ENCODE data around the gene FUBP3. TPM values are rescaled to one million over a fixed set of nuclear protein-coding genes. Genes with fewer than 3 reads are reported as not detected.

The FUBP3 gene
- total RNA-seq, 6 experiments from 2014 or later, result 60.6 to 65.9 (median 63.1) TPM

DNA sequence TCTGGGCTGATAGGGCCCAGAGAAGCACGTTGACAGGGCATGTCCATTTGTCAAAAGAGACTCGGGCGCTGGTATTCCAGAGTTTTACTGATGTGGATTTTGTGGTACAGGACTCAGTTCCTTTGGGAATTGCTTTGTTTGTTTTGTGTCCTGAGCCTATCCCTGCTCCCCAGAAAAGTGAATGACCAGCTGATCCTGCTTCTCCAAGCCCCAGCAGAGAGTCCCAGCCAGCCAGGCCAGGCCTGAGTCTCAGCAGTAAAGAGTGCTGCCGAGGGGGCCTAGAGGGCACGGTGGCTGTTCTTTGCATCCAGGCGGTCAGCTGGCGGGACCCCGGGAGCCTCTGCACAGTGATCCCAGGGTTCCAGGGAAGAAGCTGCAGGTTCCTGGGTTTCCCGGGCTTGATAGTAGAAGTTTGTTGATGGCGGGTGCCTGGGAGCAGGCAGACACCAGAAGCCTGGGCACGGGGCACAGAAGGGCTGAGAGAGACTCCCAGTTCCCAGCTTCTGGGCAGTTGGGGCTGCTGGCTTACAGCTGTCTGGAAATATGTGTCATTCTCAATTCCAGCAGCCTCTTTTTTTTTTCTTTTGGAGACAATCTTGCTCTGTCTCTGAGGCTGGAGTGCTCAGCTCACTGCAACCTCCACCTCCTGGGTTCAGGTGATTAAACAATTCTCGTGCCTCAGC lies 93.7 kb downstream of the FUBP3 start:
- DNase-seq, result no peak
- TF ChIP-seq, protein P1, sequence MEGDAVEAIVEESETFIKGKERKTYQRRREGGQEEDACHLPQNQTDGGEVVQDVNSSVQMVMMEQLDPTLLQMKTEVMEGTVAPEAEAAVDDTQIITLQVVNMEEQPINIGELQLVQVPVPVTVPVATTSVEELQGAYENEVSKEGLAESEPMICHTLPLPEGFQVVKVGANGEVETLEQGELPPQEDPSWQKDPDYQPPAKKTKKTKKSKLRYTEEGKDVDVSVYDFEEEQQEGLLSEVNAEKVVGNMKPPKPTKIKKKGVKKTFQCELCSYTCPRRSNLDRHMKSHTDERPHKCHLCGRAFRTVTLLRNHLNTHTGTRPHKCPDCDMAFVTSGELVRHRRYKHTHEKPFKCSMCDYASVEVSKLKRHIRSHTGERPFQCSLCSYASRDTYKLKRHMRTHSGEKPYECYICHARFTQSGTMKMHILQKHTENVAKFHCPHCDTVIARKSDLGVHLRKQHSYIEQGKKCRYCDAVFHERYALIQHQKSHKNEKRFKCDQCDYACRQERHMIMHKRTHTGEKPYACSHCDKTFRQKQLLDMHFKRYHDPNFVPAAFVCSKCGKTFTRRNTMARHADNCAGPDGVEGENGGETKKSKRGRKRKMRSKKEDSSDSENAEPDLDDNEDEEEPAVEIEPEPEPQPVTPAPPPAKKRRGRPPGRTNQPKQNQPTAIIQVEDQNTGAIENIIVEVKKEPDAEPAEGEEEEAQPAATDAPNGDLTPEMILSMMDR (IDR thresholded peaks at IDR 0.05), result no peak
- Mint-ChIP-seq H3K27me3 (ENCODE audit: insufficient read depth) (peaks cover 19% of the 10 kb centered on the region), H3K4me1 (ENCODE audit: low read depth) (peaks cover 7% of the 10 kb centered on the region), H3K4me3 (no peak overlapping the region), H3K36me3 (ENCODE audit: low read depth) (no peaks in the 10 kb centered on the region), H3K27ac (no peak overlapping the region), H3K9me3 (no peaks in the 10 kb centered on the region)

GRCh38 chr9:130675396-130675795 lies 96.0 kb downstream of the FUBP3 start:
- H3K27me3 Mint-ChIP-seq (ENCODE audit: insufficient read depth), result peaks cover 19% of the 10 kb centered on the region
- no peak overlapping the region for H3K27ac Mint-ChIP-seq
- no peak overlapping the region for H3K4me3 Mint-ChIP-seq

DNA sequence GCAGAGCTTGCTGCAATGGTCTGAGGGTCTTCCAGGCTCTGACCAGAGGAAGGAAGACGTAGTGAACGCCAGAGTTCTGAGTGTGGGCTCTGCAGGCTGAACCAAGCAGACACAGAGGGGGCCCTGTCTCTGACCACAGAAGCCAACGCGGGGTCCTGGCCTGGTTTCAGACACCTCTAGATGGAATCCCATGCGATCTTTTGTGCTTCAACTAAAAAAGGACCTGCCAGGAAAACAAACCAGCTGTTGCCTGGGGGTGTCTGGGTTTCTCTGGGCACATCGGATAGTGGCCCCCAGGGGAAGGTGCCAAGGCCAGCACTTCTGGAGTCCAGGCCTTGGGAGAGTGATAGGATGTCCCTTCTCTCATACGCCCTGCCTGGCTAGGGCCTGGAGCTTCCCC lies 97.9 kb downstream of the FUBP3 start:
- Mint-ChIP-seq H3K27me3 (ENCODE audit: insufficient read depth) (peaks cover 19% of the 10 kb centered on the region), H3K4me1 (ENCODE audit: low read depth) (peaks cover 3% of the 10 kb centered on the region), H3K27ac (no peak overlapping the region), H3K36me3 (ENCODE audit: low read depth) (no peaks in the 10 kb centered on the region), H3K4me3 (no peak overlapping the region), H3K9me3 (no peaks in the 10 kb centered on the region)
- DNase-seq, result no peak
- TF ChIP-seq, protein P1 (IDR thresholded peaks at IDR 0.05), result no peak

More at GRCh38 chr9:130675396-130675795, 96.0 kb downstream of the FUBP3 start:
- TF ChIP-seq, protein P1 (IDR thresholded peaks at IDR 0.05), result no peak
- no peaks in the 10 kb centered on the region for H3K36me3 Mint-ChIP-seq (ENCODE audit: low read depth)
- H3K4me1 Mint-ChIP-seq (ENCODE audit: low read depth), result peaks cover 7% of the 10 kb centered on the region
- no peak for DNase-seq
- H3K9me3 Mint-ChIP-seq, result no peaks in the 10 kb centered on the region

- H3K36me3 Mint-ChIP-seq (ENCODE audit: low read depth), result no peaks in the 10 kb centered on the region
- H3K9me3 Mint-ChIP-seq, result peaks cover 5% of the 10 kb centered on the region; the same call in 1 of the 2 replicates
- TF ChIP-seq, protein P1 (IDR thresholded peaks at IDR 0.05), result no peak
- DNase-seq, result peak; percentile 87
- H3K27ac Mint-ChIP-seq, result no peak overlapping the region
- H3K27me3 Mint-ChIP-seq (ENCODE audit: insufficient read depth), result peaks cover 19% of the 10 kb centered on the region
- peaks cover 8% of the 10 kb centered on the region for H3K4me1 Mint-ChIP-seq (ENCODE audit: low read depth)
- H3K4me3 Mint-ChIP-seq, result peak overlapping the region; percentile 69
Measured at GRCh38 chr9:130680836-130681768, 101.7 kb downstream of the FUBP3 start.

- TF ChIP-seq, protein P1 (IDR thresholded peaks at IDR 0.05), result no peak
- peaks cover 18% of the 10 kb centered on the region for H3K27me3 Mint-ChIP-seq (ENCODE audit: insufficient read depth)
- no peak for DNase-seq
- H3K9me3 Mint-ChIP-seq, result peaks cover 5% of the 10 kb centered on the region; the same call in 1 of the 2 replicates
- H3K27ac Mint-ChIP-seq, result no peak overlapping the region
- H3K4me1 Mint-ChIP-seq (ENCODE audit: low read depth), result peaks cover 8% of the 10 kb centered on the region
- H3K4me3 Mint-ChIP-seq, result peak overlapping the region; percentile 84
- no peaks in the 10 kb centered on the region for H3K36me3 Mint-ChIP-seq (ENCODE audit: low read depth)
Measured at GRCh38 chr9:130681769-130682420, 102.5 kb downstream of the FUBP3 start.

All from HFFc6 (cell line).